ENCODE measurements around the gene GATD1.

Gene GATD1

GRCh38 chr11:816433-816779 is 39.1 kb upstream of the GATD1 start:
- H3K27ac ChIP-seq: no peak overlapping the region
- no peak for TF ChIP-seq CTCF (IDR thresholded peaks at IDR 0.05)

GRCh38 chr11:815675-816432 is 38.6 kb upstream of the GATD1 start:
- no peaks in the 10 kb centered on the region for H3K36me3 ChIP-seq (ENCODE audit: control insufficient read depth, insufficient read depth, low read length)

More at GRCh38 chr11:816433-816779, 39.1 kb upstream of the GATD1 start:
- Histone ChIP-seq H3K4me2 (ENCODE audit: low read length) (no peak overlapping the region), H3K36me3 (ENCODE audit: control insufficient read depth, insufficient read depth, low read length) (no peaks in the 10 kb centered on the region), H3K79me2 (peaks cover 2% of the 10 kb centered on the region), H3K4me3 (ENCODE audit: low read depth, low read length) (no peak overlapping the region), H3K9me3 (ENCODE audit: control insufficient read depth, low read length) (no peaks in the 10 kb centered on the region), H3K27me3 (ENCODE audit: control insufficient read depth, insufficient read depth, low read length) (no peaks in the 10 kb centered on the region), H3K9ac (no peak overlapping the region), H2AFZ (no peak overlapping the region), H3K4me1 (peaks cover 5% of the 10 kb centered on the region)

GRCh38 chr11:813456-814096 is 36.3 kb upstream of the GATD1 start:
- Histone ChIP-seq H2AFZ (no peak overlapping the region), H3K4me1 (peaks cover 4% of the 10 kb centered on the region), H3K27me3 (ENCODE audit: control insufficient read depth, insufficient read depth, low read length) (no peaks in the 10 kb centered on the region), H3K9me3 (ENCODE audit: control insufficient read depth, low read length) (no peaks in the 10 kb centered on the region), H3K4me2 (ENCODE audit: low read length) (no peak overlapping the region), H3K9ac (no peak overlapping the region), H3K36me3 (ENCODE audit: control insufficient read depth, insufficient read depth, low read length) (no peaks in the 10 kb centered on the region), H3K4me3 (ENCODE audit: low read depth, low read length) (no peak overlapping the region), H3K79me2 (peaks cover 3% of the 10 kb centered on the region), H3K27ac (no peak overlapping the region)
- TF ChIP-seq CTCF (IDR thresholded peaks at IDR 0.05): no peak

More at GRCh38 chr11:815675-816432, 38.6 kb upstream of the GATD1 start:
- Histone ChIP-seq H3K4me2 (ENCODE audit: low read length) (no peak overlapping the region), H3K27ac (no peak overlapping the region), H3K27me3 (ENCODE audit: control insufficient read depth, insufficient read depth, low read length) (no peaks in the 10 kb centered on the region), H3K79me2 (peaks cover 2% of the 10 kb centered on the region), H2AFZ (no peak overlapping the region), H3K4me1 (peaks cover 7% of the 10 kb centered on the region), H3K9ac (no peak overlapping the region), H3K9me3 (ENCODE audit: control insufficient read depth, low read length) (no peaks in the 10 kb centered on the region), H3K4me3 (ENCODE audit: low read depth, low read length) (no peak overlapping the region)
- no peak for TF ChIP-seq CTCF (IDR thresholded peaks at IDR 0.05)

GRCh38 chr11:813072-813455 is 35.8 kb upstream of the GATD1 start:
- Histone ChIP-seq H3K27me3 (ENCODE audit: control insufficient read depth, insufficient read depth, low read length) (no peaks in the 10 kb centered on the region), H3K79me2 (peaks cover 3% of the 10 kb centered on the region), H3K36me3 (ENCODE audit: control insufficient read depth, insufficient read depth, low read length) (no peaks in the 10 kb centered on the region), H3K9me3 (ENCODE audit: control insufficient read depth, low read length) (no peaks in the 10 kb centered on the region), H3K4me3 (ENCODE audit: low read depth, low read length) (no peak overlapping the region), H3K4me1 (peaks cover 4% of the 10 kb centered on the region), H3K9ac (no peak overlapping the region), H3K27ac (no peak overlapping the region), H3K4me2 (ENCODE audit: low read length) (no peak overlapping the region), H2AFZ (no peak overlapping the region)
- no peak for TF ChIP-seq CTCF (IDR thresholded peaks at IDR 0.05)
